ENCODE measurements around the gene TCEA3.
"Not testable (repeated sequence)": the region's sequence is repeated elsewhere in the genome, so short reads cannot be mapped to it uniquely, and the experiment has no call there.

TCEA3 gene

DNA sequence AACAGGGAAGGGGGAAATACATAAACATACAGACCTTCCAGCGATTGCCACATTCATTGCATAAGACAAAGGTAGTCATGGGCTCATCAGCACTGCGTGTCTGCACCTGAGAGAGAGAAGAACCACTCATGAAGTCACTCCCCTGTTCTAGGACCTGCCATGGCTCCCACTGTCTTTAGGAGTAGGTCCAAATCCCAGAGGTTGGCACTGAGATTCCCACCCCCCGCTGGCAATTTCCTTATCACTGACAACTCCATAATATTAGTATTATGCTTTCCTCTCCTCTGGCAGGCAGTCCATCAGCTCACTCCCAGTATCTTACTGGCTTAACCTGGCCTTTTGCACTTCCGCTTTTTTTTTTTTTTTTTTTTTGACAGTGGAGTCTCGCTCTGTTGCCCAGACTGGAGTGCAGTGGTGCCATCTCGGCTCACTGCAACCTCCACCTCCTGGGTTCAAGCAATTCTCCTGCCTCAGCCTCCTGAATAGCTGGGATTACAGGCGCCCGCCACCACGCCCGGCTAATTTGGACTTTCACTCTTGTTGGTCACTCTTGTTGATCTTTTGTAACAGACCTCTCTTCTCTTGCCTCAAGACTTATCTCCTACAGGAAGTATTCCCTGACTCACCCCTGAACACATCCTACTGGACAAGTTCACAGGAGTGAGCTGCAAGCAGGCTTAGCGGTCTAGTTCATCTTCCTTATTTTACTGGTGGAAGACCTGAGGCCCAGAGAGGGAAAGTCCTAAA lies 40.1 kb downstream of the TCEA3 start:
- peaks cover 32% of the 10 kb centered on the region for H3K4me1 Mint-ChIP-seq (ENCODE audit: low read depth)
- no peaks in the 10 kb centered on the region for H3K36me3 Mint-ChIP-seq (ENCODE audit: low read depth)
- no peak overlapping the region for H3K27ac Mint-ChIP-seq
- no peaks in the 10 kb centered on the region for H3K9me3 Mint-ChIP-seq
- H3K27me3 Mint-ChIP-seq: peaks cover 49% of the 10 kb centered on the region
- no peak overlapping the region for H3K4me3 Mint-ChIP-seq
- intact Hi-C loops (cut with micrococcal nuclease): no loop called here

DNA sequence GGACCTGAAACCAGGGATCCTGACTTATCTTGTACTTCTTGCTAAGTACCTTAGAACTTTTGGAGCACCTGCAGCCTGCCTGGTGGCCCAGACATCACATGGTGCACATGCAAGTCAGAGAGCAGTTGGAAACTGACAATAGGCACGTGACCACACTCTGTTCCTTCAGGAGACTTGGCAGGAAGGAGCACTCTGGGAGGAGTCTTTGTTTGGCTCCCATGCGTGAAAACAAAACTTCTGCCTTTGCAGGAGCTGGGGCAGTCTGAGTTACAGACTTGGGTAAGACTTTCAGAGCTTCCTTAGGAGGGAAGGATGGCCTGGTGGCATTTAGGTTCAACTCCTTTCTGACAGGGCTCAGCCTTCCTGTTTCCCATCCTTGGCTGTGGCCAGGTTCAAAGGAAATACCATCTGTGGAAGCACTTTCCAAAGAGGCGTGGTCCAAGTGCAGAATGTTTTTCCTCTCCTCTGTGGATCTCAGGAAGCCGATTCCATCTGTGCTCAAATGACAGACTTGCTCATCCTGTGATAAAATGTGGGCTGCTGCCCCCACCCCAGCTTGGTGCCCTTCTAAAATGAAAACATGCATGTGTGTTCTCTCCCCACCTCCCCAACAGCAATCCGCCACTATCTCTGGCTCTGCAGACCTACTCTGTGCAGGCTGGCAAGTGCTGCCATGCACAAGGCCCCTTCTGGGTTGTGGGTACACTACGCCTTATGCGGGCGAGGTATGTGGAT lies 40.8 kb downstream of the TCEA3 start:
- Mint-ChIP-seq H3K27me3 (peaks cover 49% of the 10 kb centered on the region), H3K27ac (no peak overlapping the region), H3K4me3 (no peak overlapping the region), H3K9me3 (no peaks in the 10 kb centered on the region), H3K4me1 (ENCODE audit: low read depth) (peaks cover 32% of the 10 kb centered on the region), H3K36me3 (ENCODE audit: low read depth) (no peaks in the 10 kb centered on the region)
- intact Hi-C loops (cut with micrococcal nuclease): no loop called here

DNA sequence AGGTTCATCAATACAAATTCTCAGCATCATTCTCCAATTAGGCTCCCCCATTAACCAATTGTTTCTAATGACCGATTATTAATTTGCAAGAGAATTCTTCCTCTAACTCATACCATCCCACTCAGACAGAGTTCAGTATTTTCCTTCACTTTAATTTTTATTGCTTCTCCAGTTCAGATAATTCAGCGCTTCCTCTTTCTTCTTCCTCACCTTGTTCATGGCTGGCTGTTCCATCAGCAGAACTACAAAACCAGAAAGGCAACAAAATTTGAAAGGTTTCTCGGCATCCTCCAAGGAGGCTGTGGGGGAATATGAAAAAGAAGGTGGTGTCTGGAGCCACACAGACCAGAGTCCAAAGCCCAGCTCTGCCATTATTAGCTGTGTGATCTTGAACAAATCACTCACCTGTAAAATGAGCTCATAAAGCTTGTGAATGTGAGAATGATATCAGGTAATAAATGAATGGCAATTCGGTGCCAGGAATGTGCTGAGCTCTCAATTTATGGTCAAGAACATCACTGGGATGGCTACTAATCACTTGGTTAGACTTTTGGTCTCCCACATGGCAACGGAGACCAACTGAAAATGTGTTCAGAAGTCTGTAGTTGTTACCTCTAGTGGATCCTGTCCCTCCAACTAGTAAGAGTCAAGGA lies 43.2 kb downstream of the TCEA3 start:
- intact Hi-C loops (cut with micrococcal nuclease): no loop called here
- Mint-ChIP-seq H3K9me3 (no peaks in the 10 kb centered on the region), H3K27ac (no peak overlapping the region), H3K36me3 (ENCODE audit: low read depth) (no peaks in the 10 kb centered on the region), H3K27me3 (peaks cover 42% of the 10 kb centered on the region), H3K4me3 (no peak overlapping the region), H3K4me1 (ENCODE audit: low read depth) (peaks cover 42% of the 10 kb centered on the region)

DNA sequence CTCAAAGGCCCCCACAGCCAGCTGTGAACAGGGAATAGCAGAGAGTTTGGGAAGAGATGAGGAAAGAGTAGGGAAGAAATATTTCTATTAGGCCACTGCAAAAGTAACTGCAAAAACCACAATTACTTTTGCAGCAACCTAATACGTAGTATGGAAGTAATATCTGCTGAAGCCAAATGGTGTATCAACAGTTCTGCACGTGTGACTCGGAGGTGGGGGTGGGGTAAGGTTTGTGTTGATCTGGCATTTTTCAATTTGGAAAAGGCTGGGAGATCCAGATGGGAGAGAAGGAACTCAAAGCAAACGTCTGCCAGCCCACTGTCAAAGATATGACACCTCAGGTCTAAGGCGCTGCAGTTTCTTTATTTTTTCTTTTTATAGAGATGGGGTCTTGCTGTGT lies 43.8 kb downstream of the TCEA3 start:
- Mint-ChIP-seq H3K4me3 (no peak overlapping the region), H3K27ac (no peak overlapping the region), H3K27me3 (peaks cover 42% of the 10 kb centered on the region), H3K36me3 (ENCODE audit: low read depth) (no peaks in the 10 kb centered on the region), H3K4me1 (ENCODE audit: low read depth) (peaks cover 42% of the 10 kb centered on the region), H3K9me3 (no peaks in the 10 kb centered on the region)
- intact Hi-C loops (cut with micrococcal nuclease): no loop called here

DNA sequence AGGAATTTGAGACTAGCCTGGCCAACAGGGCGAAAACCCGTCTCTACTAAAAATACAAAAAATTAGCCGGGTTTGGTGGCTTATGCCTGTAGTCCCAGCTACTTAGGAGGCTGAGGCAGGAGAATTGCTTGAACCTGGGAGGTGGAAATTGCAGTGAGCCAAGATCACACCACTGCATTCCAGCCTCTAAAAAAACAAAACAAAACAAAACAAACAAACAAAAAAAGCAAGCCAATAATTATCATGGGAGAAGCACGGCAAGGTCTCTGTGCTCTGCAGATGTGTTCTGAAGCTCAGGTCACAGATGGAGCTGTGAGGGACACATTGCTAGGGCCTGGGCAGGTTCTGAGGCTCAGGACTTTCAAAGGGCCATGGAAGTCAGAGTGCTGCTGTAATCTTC lies 44.3 kb downstream of the TCEA3 start:
- Mint-ChIP-seq H3K4me1 (ENCODE audit: low read depth) (peaks cover 42% of the 10 kb centered on the region), H3K27me3 (peaks cover 45% of the 10 kb centered on the region)
- H3K9me3 Mint-ChIP-seq; H3K36me3 Mint-ChIP-seq (ENCODE audit: low read depth); intact Hi-C loops (cut with micrococcal nuclease); H3K27ac Mint-ChIP-seq; H3K4me3 Mint-ChIP-seq: not testable (repeated sequence)

DNA sequence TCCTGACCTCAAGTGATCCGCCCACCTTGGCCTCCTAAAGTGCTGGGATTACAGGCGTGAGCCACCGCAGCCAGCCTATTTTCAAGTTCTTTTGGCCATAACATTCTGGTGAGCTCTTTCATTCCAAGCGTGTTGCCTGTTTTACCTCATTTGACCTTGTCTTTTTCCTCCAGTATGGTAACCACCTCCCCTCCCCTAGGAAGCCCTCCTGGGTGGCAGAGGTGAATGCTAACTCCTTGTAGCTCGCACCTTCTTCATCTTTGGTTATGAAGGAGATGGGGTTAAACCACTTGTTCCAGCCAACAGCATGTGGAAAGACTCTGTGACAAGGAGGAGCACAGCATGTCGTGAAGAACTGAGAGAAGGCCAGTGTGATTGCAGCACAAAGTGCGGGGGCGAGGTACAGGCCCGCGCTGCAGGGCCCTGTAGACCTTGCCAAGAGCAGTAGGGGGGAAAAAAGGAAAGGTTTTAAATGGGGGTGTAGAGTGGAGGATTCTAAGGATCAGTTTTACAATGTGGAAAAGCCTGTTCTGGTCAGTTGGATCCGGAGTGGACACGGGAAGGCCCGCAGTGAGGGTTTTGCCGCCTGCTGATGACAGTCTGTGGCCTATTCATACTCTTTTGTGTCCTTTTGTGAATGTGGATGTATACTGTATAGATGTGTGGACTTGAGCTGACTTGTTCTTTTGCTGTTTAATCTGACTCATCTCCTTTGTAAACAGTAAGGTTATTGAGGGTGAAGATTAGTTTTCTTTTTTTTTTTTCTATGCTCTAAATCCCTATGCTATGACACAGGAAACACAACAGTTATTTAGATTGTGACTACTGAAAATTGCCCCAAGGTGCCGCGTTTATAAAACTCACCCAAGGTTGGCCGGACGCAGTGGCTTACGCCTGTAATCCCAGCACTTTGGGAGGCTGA lies 47.4 kb downstream of the TCEA3 start:
- peaks cover 27% of the 10 kb centered on the region for H3K4me1 Mint-ChIP-seq (ENCODE audit: low read depth)
- H3K4me3 Mint-ChIP-seq: no peak overlapping the region
- no peaks in the 10 kb centered on the region for H3K9me3 Mint-ChIP-seq
- no peak overlapping the region for H3K27ac Mint-ChIP-seq
- H3K27me3 Mint-ChIP-seq: peaks cover 37% of the 10 kb centered on the region
- no peaks in the 10 kb centered on the region for H3K36me3 Mint-ChIP-seq (ENCODE audit: low read depth)
- intact Hi-C loops (cut with micrococcal nuclease): no loop called here

DNA sequence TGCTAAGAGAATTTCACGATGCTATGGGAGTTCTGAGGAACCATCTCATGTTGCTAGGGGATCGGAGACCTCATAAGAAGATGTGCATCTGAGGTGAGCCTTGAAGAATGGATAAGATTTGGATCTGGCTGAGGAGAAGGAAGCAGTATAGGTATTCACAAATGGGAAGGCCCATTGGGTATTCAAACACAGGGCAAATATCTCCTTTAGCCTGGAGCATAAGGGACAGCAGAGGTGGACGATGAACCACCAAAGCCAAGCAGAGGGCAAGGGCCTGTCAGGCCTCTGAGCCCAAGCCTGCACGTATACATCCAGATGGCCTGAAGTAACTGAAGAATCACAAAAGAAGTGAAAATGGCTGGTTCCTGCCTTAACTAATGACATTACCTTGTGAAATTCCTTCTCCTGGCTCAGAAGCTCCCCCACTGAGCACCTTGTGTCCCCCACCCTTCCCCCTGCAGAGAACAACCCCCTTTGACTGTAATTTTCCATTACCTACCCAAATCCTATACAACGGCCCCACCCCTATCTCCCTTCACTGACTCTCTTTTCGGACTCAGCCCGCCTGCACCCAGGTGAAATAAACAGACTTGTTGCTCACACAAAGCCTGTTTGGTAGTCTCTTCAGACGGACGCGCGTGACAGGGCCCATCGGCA lies 50.3 kb downstream of the TCEA3 start:
- H3K27ac Mint-ChIP-seq; intact Hi-C loops (cut with micrococcal nuclease); H3K9me3 Mint-ChIP-seq; H3K36me3 Mint-ChIP-seq (ENCODE audit: low read depth); H3K4me3 Mint-ChIP-seq: not testable (repeated sequence)
- Mint-ChIP-seq H3K4me1 (ENCODE audit: low read depth) (peaks cover 38% of the 10 kb centered on the region), H3K27me3 (peaks cover 19% of the 10 kb centered on the region)

DNA sequence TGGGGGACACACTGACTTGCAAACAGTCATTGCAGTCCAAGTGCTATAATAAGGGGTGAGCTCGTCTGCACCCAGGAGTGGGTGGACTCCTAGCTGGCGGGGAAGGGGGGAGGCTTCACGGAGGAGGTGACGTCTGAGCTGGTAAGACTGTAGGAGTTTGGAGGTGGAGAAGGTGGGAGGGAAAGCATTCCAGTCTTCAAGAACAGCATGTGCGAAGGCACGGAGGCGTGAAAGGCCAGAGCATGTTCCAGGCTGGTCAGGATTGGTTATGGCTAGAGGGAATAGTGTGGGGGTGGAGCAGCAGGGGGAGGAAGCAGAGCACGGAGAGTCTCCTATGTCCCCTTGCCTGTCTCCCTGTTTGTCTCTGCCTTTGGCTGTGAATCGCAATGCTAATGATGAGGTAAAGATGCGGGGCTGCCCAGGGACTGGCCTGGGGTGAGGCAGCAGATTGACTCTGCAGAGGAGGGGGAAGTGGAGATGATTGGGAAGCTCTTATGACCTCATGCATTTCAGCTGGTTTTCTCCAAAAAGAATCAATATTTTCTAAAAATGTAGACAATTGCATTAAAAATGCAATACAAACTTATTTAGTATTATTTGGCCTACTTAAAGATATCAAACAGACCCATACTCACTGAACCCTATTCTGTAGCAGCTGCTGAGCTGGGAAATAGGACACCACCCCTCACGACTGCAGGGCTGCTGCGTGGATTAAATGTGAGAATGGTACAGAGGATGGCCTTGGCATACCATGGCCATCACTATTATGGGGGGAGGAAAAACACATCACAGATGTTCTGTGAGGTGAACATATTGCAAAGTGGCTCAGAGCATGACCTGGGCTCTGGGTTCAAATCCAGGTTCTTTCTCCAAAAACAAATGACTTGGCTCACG lies 52.3 kb downstream of the TCEA3 start:
- intact Hi-C loops (cut with micrococcal nuclease): no loop called here
- Mint-ChIP-seq H3K36me3 (ENCODE audit: low read depth) (peaks cover 21% of the 10 kb centered on the region), H3K4me1 (ENCODE audit: low read depth) (peaks cover 41% of the 10 kb centered on the region), H3K4me3 (no peak overlapping the region), H3K9me3 (no peaks in the 10 kb centered on the region), H3K27ac (no peak overlapping the region), H3K27me3 (peaks cover 19% of the 10 kb centered on the region)

DNA sequence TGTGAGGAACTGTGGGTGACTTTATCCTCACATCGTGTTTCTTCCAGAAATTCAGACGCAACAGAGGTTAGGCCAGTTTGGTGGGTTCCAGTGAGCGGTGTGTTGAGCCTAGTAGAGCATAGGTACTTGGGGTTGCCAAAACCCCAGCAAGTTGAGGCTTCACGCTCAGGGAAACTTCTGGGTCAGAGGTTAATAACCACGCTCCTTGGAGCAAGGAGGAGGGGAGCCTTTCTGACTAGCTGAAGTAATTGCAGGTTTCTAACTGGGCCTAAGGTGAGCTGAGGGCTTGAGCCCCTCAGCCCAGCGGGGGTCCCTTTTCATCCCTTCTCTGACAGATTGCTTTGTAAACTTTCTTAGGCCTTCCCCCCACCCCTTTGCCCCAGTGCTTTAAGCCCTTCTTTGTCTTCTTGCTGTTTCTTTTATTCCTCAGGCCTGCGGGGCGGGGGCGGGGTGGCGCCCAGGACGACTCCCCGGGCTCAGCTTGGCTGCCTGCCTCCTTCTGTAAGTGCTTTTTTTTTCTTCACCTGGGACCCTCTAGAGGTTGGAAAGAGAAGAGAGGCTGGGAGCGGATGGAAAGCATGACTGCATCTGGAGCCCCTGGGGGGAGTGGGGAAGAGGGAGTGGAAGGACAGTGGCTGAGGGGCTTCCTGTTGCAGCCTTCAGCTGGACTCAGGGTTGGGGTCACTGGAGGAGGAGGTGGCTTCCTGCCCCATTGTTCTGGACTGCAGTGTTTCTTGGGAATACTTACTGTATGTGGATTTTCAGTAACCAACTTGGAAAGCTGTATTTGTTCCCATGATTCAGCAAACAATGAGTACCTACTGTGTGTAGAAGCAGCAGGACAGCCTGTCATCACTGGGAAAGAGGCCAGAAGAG lies 53.6 kb downstream of the TCEA3 start:
- Mint-ChIP-seq H3K4me3 (no peak overlapping the region), H3K9me3 (no peaks in the 10 kb centered on the region), H3K27ac (no peak overlapping the region), H3K27me3 (peaks cover 13% of the 10 kb centered on the region), H3K4me1 (ENCODE audit: low read depth) (peaks cover 40% of the 10 kb centered on the region), H3K36me3 (ENCODE audit: low read depth) (peaks cover 28% of the 10 kb centered on the region)
- intact Hi-C loops (cut with micrococcal nuclease): no loop called here

DNA sequence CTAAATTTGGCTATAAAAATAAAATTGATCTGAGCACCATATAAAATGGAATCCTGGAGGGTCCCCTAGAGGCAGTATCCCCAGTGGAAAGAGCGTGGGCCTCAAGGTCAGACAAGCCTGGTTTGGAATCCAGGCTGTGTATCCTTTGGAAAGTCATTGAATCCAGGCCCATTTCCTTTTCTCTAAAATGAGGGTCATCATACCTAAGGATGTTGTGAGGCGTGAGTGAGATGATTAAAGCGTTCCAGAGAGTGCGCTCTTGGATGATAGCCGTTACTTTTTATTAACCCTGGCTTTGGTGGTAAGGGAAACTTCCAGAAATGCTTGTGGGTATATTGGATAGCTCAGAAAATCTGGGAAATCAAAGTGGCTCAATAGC lies 54.2 kb downstream of the TCEA3 start:
- H3K36me3 Mint-ChIP-seq (ENCODE audit: low read depth): peaks cover 34% of the 10 kb centered on the region
- H3K27me3 Mint-ChIP-seq: peaks cover 9% of the 10 kb centered on the region
- H3K4me3 Mint-ChIP-seq: no peak overlapping the region
- no peaks in the 10 kb centered on the region for H3K9me3 Mint-ChIP-seq
- intact Hi-C loops (cut with micrococcal nuclease): no loop called here
- H3K27ac Mint-ChIP-seq: peak overlapping the region; percentile 95
- H3K4me1 Mint-ChIP-seq (ENCODE audit: low read depth): peaks cover 40% of the 10 kb centered on the region

DNA sequence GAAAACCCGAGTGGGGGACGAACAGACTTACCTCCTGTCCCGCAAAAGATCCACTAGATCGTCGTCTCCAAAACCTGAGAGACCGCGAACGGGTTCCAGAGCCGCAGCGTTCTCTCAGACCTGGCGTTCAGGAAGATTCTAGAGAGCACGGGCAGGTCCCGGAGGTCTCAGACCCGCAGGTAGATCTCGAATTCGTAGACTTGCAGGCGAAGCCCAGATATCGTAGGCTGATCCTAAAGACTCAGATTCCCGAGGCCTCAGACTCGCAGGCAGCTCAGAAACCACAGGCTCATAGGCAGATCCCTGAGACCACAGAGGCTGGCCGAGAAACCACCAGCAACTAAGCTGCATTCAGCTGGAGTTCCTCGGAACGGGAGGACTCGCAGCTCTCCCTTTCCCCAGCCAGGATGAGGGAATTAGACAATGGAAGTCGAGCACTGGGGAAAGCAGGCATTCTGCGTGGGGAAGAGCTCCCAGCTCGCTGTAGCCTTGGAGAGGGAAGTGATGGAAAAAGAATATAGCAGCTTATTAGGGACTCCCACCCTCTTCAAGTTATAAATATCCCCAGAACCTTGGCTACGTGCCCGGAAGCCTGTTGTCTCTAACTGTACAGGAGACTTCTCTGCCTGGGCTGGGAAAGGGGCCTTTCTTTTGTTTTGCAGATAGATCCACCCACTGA lies 55.1 kb downstream of the TCEA3 start, which contains the start of gene ZNF436:
Gene ZNF436 (minus strand): TSS at position 502 of the 679 bp plus-strand sequence. CDS start 1,831 bp downstream, outside the sequence.
- intact Hi-C loops (cut with micrococcal nuclease): loop anchor here (2.0 kb wide), 1 partner anchor 33 kb away; no protein-coding TSS in a partner anchor

More for the DNA sequence above, 55.1 kb downstream of the TCEA3 start, which contains the start of gene ZNF436:
- Mint-ChIP-seq H3K27ac (peak within 1 kb of the TSS; percentile 95), H3K9me3 (no peaks in the 10 kb centered on the region), H3K36me3 (ENCODE audit: low read depth) (peaks cover 42% of the 10 kb centered on the region), H3K27me3 (peaks cover 3% of the 10 kb centered on the region), H3K4me1 (ENCODE audit: low read depth) (peaks cover 40% of the 10 kb centered on the region), H3K4me3 (peak within 1 kb of the TSS; percentile 98)
